Activated CD8-positive, alpha-beta T cell treated with anti-CD3 and anti-CD28 coated beads, Interleukin-2, amount 10 ng/mL, durations not matched to agents 7 days and 5 days (primary cell): ENCODE data around the gene CYP4F8. TPM values are rescaled to one million over a fixed set of nuclear protein-coding genes. Genes with fewer than 3 reads are reported as not detected.
"Not testable (repeated sequence)": the region's sequence is repeated elsewhere in the genome, so short reads cannot be mapped to it uniquely, and the experiment has no call there.

Source experiments
- ATAC-seq: fragments of 150-1000 bp; cut with Tn5 transposase; one replicate; pipeline ENCODE4 v1.10.0; 2021; ENCODE audit warnings: moderate library complexity
- CTCF ChIA-PET: fragments of 350-600 bp; sonication (Branson Sonifier 250); formaldehyde crosslinking; loops from one replicate; lab custom pipeline; 2021; ENCODE audit warnings: antibody characterized with exemption; lab: Charles Lee
- POLR2A ChIA-PET: fragments of 350-600 bp; sonication (Branson Sonifier 250); formaldehyde crosslinking; loops from one replicate; lab custom pipeline; 2021; ENCODE audit warnings: antibody characterized with exemption; lab: Charles Lee
- DNase-seq: peaks from one replicate; pipeline ENCODE4 v3.0.0-alpha.2; 2020
- H3K27ac Mint-ChIP-seq: one replicate; pipeline ENCODE4 v1.8.0; 2021; ENCODE audit warnings: mild to moderate bottlenecking, mixed read lengths
- H3K27me3 Mint-ChIP-seq: one replicate; pipeline ENCODE4 v1.8.0; 2021; ENCODE audit warnings: low read depth, mixed read lengths
- H3K36me3 Mint-ChIP-seq: one replicate; pipeline ENCODE4 v1.8.0; 2021; ENCODE audit warnings: low read depth, mixed read lengths
- H3K4me1 Mint-ChIP-seq: one replicate; pipeline ENCODE4 v1.8.0; 2021; ENCODE audit warnings: low read depth, mixed read lengths
- H3K4me3 Mint-ChIP-seq: one replicate; pipeline ENCODE4 v1.8.0; 2021; ENCODE audit warnings: mild to moderate bottlenecking, mixed read lengths
- H3K9me3 Mint-ChIP-seq: one replicate; pipeline ENCODE4 v1.8.0; 2022; ENCODE audit warnings: mixed read lengths; ENCODE audit not compliant: insufficient read depth
- total RNA-seq, 2 experiments: library from RNA; stranded (reverse); gene quantifications; one replicate each; pipeline ENCODE4 v1.2.3, GENCODE V29; 2021

The CYP4F8 gene
- total RNA-seq, 2 experiments from 2014 or later: not detected

GRCh38 chr19:15591796-15592195 lies 23.2 kb upstream of the CYP4F8 start:
- ChIA-PET POLR2A (no interaction called here), CTCF (no interaction called here)
- peaks cover 12% of the 10 kb centered on the region for H3K27me3 Mint-ChIP-seq
- peaks cover 3% of the 10 kb centered on the region for H3K36me3 Mint-ChIP-seq
- no peak overlapping the region for H3K4me3 Mint-ChIP-seq
- no peaks in the 10 kb centered on the region for H3K4me1 Mint-ChIP-seq
- ATAC-seq: no peak
- no peak for DNase-seq
- H3K9me3 Mint-ChIP-seq: no peaks in the 10 kb centered on the region
- no peak overlapping the region for H3K27ac Mint-ChIP-seq

- POLR2A ChIA-PET, H3K4me1 Mint-ChIP-seq: not testable (repeated sequence)
- H3K27me3 Mint-ChIP-seq: peaks cover 12% of the 10 kb centered on the region
Observed at GRCh38 chr19:15592506-15592905, 22.5 kb upstream of the CYP4F8 start.

GRCh38 chr19:15593766-15594165 lies 21.3 kb upstream of the CYP4F8 start:
- CTCF ChIA-PET, H3K4me1 Mint-ChIP-seq, H3K27ac Mint-ChIP-seq, ATAC-seq, H3K4me3 Mint-ChIP-seq, DNase-seq, H3K9me3 Mint-ChIP-seq, H3K36me3 Mint-ChIP-seq, POLR2A ChIA-PET: not testable (repeated sequence)
- peaks cover 10% of the 10 kb centered on the region for H3K27me3 Mint-ChIP-seq

More at GRCh38 chr19:15592506-15592905, 22.5 kb upstream of the CYP4F8 start:
- DNase-seq, ATAC-seq, H3K4me3 Mint-ChIP-seq, H3K36me3 Mint-ChIP-seq, H3K27ac Mint-ChIP-seq, H3K9me3 Mint-ChIP-seq, CTCF ChIA-PET: not testable (repeated sequence)

GRCh38 chr19:15595069-15595468 lies 19.9 kb upstream of the CYP4F8 start:
- no peak for ATAC-seq
- peaks cover 10% of the 10 kb centered on the region for H3K27me3 Mint-ChIP-seq
- ChIA-PET POLR2A (no interaction called here), CTCF (no interaction called here)
- H3K4me1 Mint-ChIP-seq: no peaks in the 10 kb centered on the region
- no peaks in the 10 kb centered on the region for H3K9me3 Mint-ChIP-seq
- DNase-seq: no peak
- no peak overlapping the region for H3K4me3 Mint-ChIP-seq
- no peak overlapping the region for H3K27ac Mint-ChIP-seq
- H3K36me3 Mint-ChIP-seq: peaks cover 3% of the 10 kb centered on the region

- CTCF ChIA-PET, H3K27ac Mint-ChIP-seq, DNase-seq, H3K27me3 Mint-ChIP-seq, H3K4me1 Mint-ChIP-seq, H3K9me3 Mint-ChIP-seq, H3K4me3 Mint-ChIP-seq, ATAC-seq, H3K36me3 Mint-ChIP-seq, POLR2A ChIA-PET: not testable (repeated sequence)
Observed at GRCh38 chr19:15607978-15608925, 6.8 kb upstream of the CYP4F8 start.

- ATAC-seq: no peak
- H3K27me3 Mint-ChIP-seq: no peaks in the 10 kb centered on the region
- POLR2A ChIA-PET: no interaction called here
- H3K36me3 Mint-ChIP-seq: no peaks in the 10 kb centered on the region
- CTCF ChIA-PET: no interaction called here
- H3K4me1 Mint-ChIP-seq: no peaks in the 10 kb centered on the region
- H3K4me3 Mint-ChIP-seq: no peak overlapping the region
- no peak for DNase-seq
- H3K9me3 Mint-ChIP-seq: no peaks in the 10 kb centered on the region
- no peak overlapping the region for H3K27ac Mint-ChIP-seq
Observed at GRCh38 chr19:15609261-15609660, 5.8 kb upstream of the CYP4F8 start.

- no peak for DNase-seq
- no peaks in the 10 kb centered on the region for H3K4me1 Mint-ChIP-seq
- ChIA-PET CTCF (no interaction called here), POLR2A (no interaction called here)
- no peak for ATAC-seq
- no peaks in the 10 kb centered on the region for H3K36me3 Mint-ChIP-seq
- no peaks in the 10 kb centered on the region for H3K9me3 Mint-ChIP-seq
- H3K4me3 Mint-ChIP-seq: no peak overlapping the region
- H3K27me3 Mint-ChIP-seq: no peaks in the 10 kb centered on the region
- H3K27ac Mint-ChIP-seq: no peak overlapping the region
Observed at GRCh38 chr19:15612342-15612741, 2.7 kb upstream of the CYP4F8 start.

- Mint-ChIP-seq H3K27ac (no peak overlapping the region), H3K4me3 (no peak overlapping the region), H3K27me3 (no peaks in the 10 kb centered on the region), H3K4me1 (no peaks in the 10 kb centered on the region), H3K9me3 (no peaks in the 10 kb centered on the region), H3K36me3 (no peaks in the 10 kb centered on the region)
- POLR2A ChIA-PET: no interaction called here
- DNase-seq: no peak
- no peak for ATAC-seq
- CTCF ChIA-PET: no interaction called here
Observed at GRCh38 chr19:15613338-15613737, 1.7 kb upstream of the CYP4F8 start.

GRCh38 chr19:15615526-15615925 lies 508 bp downstream of the CYP4F8 start:
- no peaks in the 10 kb centered on the region for H3K9me3 Mint-ChIP-seq
- H3K27me3 Mint-ChIP-seq: no peaks in the 10 kb centered on the region
- H3K4me3 Mint-ChIP-seq: no peak overlapping the region
- H3K36me3 Mint-ChIP-seq: no peaks in the 10 kb centered on the region
- H3K27ac Mint-ChIP-seq: no peak overlapping the region
- ATAC-seq (no peak), DNase-seq (no peak)
- no peaks in the 10 kb centered on the region for H3K4me1 Mint-ChIP-seq
- ChIA-PET POLR2A (no interaction called here), CTCF (no interaction called here)

GRCh38 chr19:15616183-15616582 lies 1.2 kb downstream of the CYP4F8 start:
- Mint-ChIP-seq H3K27me3 (no peaks in the 10 kb centered on the region), H3K27ac (no peak overlapping the region), H3K36me3 (no peaks in the 10 kb centered on the region), H3K9me3 (no peaks in the 10 kb centered on the region), H3K4me3 (no peak overlapping the region), H3K4me1 (no peaks in the 10 kb centered on the region)
- ChIA-PET CTCF (no interaction called here), POLR2A (no interaction called here)
- ATAC-seq (no peak), DNase-seq (no peak)

- no peak overlapping the region for H3K27ac Mint-ChIP-seq
- no peaks in the 10 kb centered on the region for H3K27me3 Mint-ChIP-seq
- CTCF ChIA-PET: no interaction called here
- POLR2A ChIA-PET: no interaction called here
- DNase-seq (no peak), ATAC-seq (no peak)
- no peaks in the 10 kb centered on the region for H3K9me3 Mint-ChIP-seq
- H3K36me3 Mint-ChIP-seq: no peaks in the 10 kb centered on the region
- H3K4me1 Mint-ChIP-seq: no peaks in the 10 kb centered on the region
- no peak overlapping the region for H3K4me3 Mint-ChIP-seq
Observed at GRCh38 chr19:15616627-15617270, 1.7 kb downstream of the CYP4F8 start.

- Mint-ChIP-seq H3K4me3 (no peak overlapping the region), H3K9me3 (no peaks in the 10 kb centered on the region), H3K27ac (no peak overlapping the region), H3K27me3 (no peaks in the 10 kb centered on the region), H3K36me3 (no peaks in the 10 kb centered on the region), H3K4me1 (no peaks in the 10 kb centered on the region)
- CTCF ChIA-PET: no interaction called here
- POLR2A ChIA-PET: no interaction called here
- no peak for ATAC-seq
- DNase-seq: no peak
Observed at GRCh38 chr19:15618321-15618720, 3.3 kb downstream of the CYP4F8 start.
